NCI-H345 (cell line): ENCODE results near the gene SFMBT2.

Experiments used
- DNase-seq: peaks from one replicate; lab custom pipeline; 2025; lab: John Stamatoyannopoulos, UW

SFMBT2 gene

GRCh38 chr10:7425691-7426090, 14.9 kb upstream of the SFMBT2 start:
- DNase-seq: no peak

GRCh38 chr10:7424919-7425318, 14.1 kb upstream of the SFMBT2 start:
- no peak for DNase-seq

GRCh38 chr10:7424315-7424714, 13.5 kb upstream of the SFMBT2 start:
- DNase-seq: no peak

- no peak for DNase-seq
Observed at GRCh38 chr10:7423521-7423920, 12.7 kb upstream of the SFMBT2 start.

- no peak for DNase-seq
Observed at GRCh38 chr10:7421526-7421925, 10.7 kb upstream of the SFMBT2 start.

GRCh38 chr10:7419998-7420397, 9.2 kb upstream of the SFMBT2 start:
- no peak for DNase-seq

GRCh38 chr10:7417807-7418206, 7.0 kb upstream of the SFMBT2 start:
- DNase-seq: no peak

- DNase-seq: no peak
Observed at GRCh38 chr10:7417103-7417623, 6.3 kb upstream of the SFMBT2 start.

- no peak for DNase-seq
Observed at GRCh38 chr10:7414766-7415165, 3.9 kb upstream of the SFMBT2 start.

GRCh38 chr10:7412928-7413282, 2.1 kb upstream of the SFMBT2 start:
- DNase-seq: no peak

GRCh38 chr10:7412237-7412927, 1.5 kb upstream of the SFMBT2 start:
- no peak for DNase-seq

GRCh38 chr10:7411671-7412128, 866 bp upstream of the SFMBT2 start:
- DNase-seq: no peak

- DNase-seq: no peak
Observed at GRCh38 chr10:7410301-7410861, 453 bp downstream of the SFMBT2 start.

GRCh38 chr10:7409732-7410168, 1.1 kb downstream of the SFMBT2 start:
- no peak for DNase-seq

GRCh38 chr10:7409045-7409731, 1.6 kb downstream of the SFMBT2 start:
- DNase-seq: no peak

GRCh38 chr10:7408291-7409044, 2.4 kb downstream of the SFMBT2 start:
- no peak for DNase-seq

GRCh38 chr10:7407368-7408290, 3.2 kb downstream of the SFMBT2 start:
- DNase-seq: no peak

- no peak for DNase-seq
Observed at GRCh38 chr10:7406712-7407333, 4.0 kb downstream of the SFMBT2 start.

- DNase-seq: no peak
Observed at GRCh38 chr10:7405637-7406036, 5.2 kb downstream of the SFMBT2 start.

GRCh38 chr10:7403620-7404019, 7.2 kb downstream of the SFMBT2 start:
- DNase-seq: no peak

- DNase-seq: no peak
Observed at GRCh38 chr10:7401782-7402181, 9.1 kb downstream of the SFMBT2 start.
